GM12801 (cell line): Measurements from ENCODE around the gene TROAP.

Experiments
- CTCF ChIP-seq: IDR thresholded peaks from one replicate; pipeline ENCODE4 v1.5.1; 2011; ENCODE audit warnings: control low read depth; ENCODE audit not compliant: insufficient read length; ENCODE audit errors: extremely low read depth

TROAP gene

GRCh38 chr12:49282302-49282701, 40.8 kb upstream of the TROAP start:
- no peak for TF ChIP-seq CTCF

GRCh38 chr12:49283541-49284429, 39.3 kb upstream of the TROAP start:
- TF ChIP-seq CTCF = no peak

GRCh38 chr12:49284672-49285071, 38.4 kb upstream of the TROAP start:
- no peak for TF ChIP-seq CTCF

GRCh38 chr12:49287876-49288275, 35.2 kb upstream of the TROAP start:
- no peak for TF ChIP-seq CTCF

GRCh38 chr12:49288412-49288853, 34.6 kb upstream of the TROAP start:
- TF ChIP-seq CTCF = no peak

- no peak for TF ChIP-seq CTCF
Observed at GRCh38 chr12:49288922-49289555, 34.0 kb upstream of the TROAP start.

- no peak for TF ChIP-seq CTCF
Observed at GRCh38 chr12:49292729-49293055, 30.4 kb upstream of the TROAP start.
